MM.1S (cell line): ENCODE measurements around the gene ATN1.

Experiments used
- CTCF ChIP-seq: fragments of 300-600 bp; sonication (generic); IDR thresholded peaks from 2 replicates; pipeline ENCODE4 v1.5.1; 2016; ENCODE audit warnings: antibody characterized with exemption, low read length, mixed read lengths
- EZH2phosphoT487 ChIP-seq: fragments of 300-600 bp; sonication (generic); IDR thresholded peaks from 2 replicates; pipeline ENCODE4 v1.6.1; 2018; ENCODE audit warnings: antibody characterized with exemption, low read length

GRCh38 chr12:6928703-6929407, 1.1 kb downstream of the ATN1 start:
- TF ChIP-seq CTCF, result no peak
- TF ChIP-seq EZH2phosphoT487, result no peak
